ENCODE measurements around the gene EEF1AKMT3. TPM values are rescaled to one million over a fixed set of nuclear protein-coding genes. Genes with fewer than 3 reads are reported as not detected.

The EEF1AKMT3 gene
- total RNA-seq, 1 donor from 2014 or later = 7.1 TPM

GRCh38 chr12:57803319-57803893 is 31.0 kb downstream of the EEF1AKMT3 start:
- H3K27me3 ChIP-seq (ENCODE audit: control insufficient read depth, insufficient read depth, low read length) = no peaks in the 10 kb centered on the region
- no peaks in the 10 kb centered on the region for H3K36me3 ChIP-seq (ENCODE audit: control insufficient read depth, insufficient read depth, low read length)
- TF ChIP-seq CTCF (IDR thresholded peaks at IDR 0.05; ENCODE audit: insufficient read depth, low read length, severe bottlenecking) = peak; percentile 86
- FAIRE-seq = no peak
- DNase-seq (ENCODE audit: low read depth) = peak; percentile 35
- no peak overlapping the region for H3K4me3 ChIP-seq (ENCODE audit: low read depth, low read length)

- peak; percentile 23 for FAIRE-seq
- Histone ChIP-seq H3K4me3 (ENCODE audit: low read depth, low read length) (no peak overlapping the region), H3K36me3 (ENCODE audit: control insufficient read depth, insufficient read depth, low read length) (no peaks in the 10 kb centered on the region), H3K27me3 (ENCODE audit: control insufficient read depth, insufficient read depth, low read length) (no peaks in the 10 kb centered on the region)
- DNase-seq (ENCODE audit: low read depth) = no peak
- TF ChIP-seq CTCF (IDR thresholded peaks at IDR 0.05; ENCODE audit: insufficient read depth, low read length, severe bottlenecking) = no peak
Observed at GRCh38 chr12:57806677-57807076, 34.3 kb downstream of the EEF1AKMT3 start.

- no peak for FAIRE-seq
- no peak for DNase-seq (ENCODE audit: low read depth)
- Histone ChIP-seq H3K36me3 (ENCODE audit: control insufficient read depth, insufficient read depth, low read length) (no peaks in the 10 kb centered on the region), H3K27me3 (ENCODE audit: control insufficient read depth, insufficient read depth, low read length) (no peaks in the 10 kb centered on the region), H3K4me3 (ENCODE audit: low read depth, low read length) (no peak overlapping the region)
- no peak for TF ChIP-seq CTCF (IDR thresholded peaks at IDR 0.05; ENCODE audit: insufficient read depth, low read length, severe bottlenecking)
Observed at GRCh38 chr12:57807285-57807684, 34.9 kb downstream of the EEF1AKMT3 start.

- no peak for FAIRE-seq
- Histone ChIP-seq H3K4me3 (ENCODE audit: low read depth, low read length) (no peak overlapping the region), H3K36me3 (ENCODE audit: control insufficient read depth, insufficient read depth, low read length) (no peaks in the 10 kb centered on the region), H3K27me3 (ENCODE audit: control insufficient read depth, insufficient read depth, low read length) (no peaks in the 10 kb centered on the region)
- no peak for DNase-seq (ENCODE audit: low read depth)
- no peak for TF ChIP-seq CTCF (IDR thresholded peaks at IDR 0.05; ENCODE audit: insufficient read depth, low read length, severe bottlenecking)
Observed at GRCh38 chr12:57808351-57808750, 35.9 kb downstream of the EEF1AKMT3 start.

- Histone ChIP-seq H3K27me3 (ENCODE audit: control insufficient read depth, insufficient read depth, low read length) (no peaks in the 10 kb centered on the region), H3K36me3 (ENCODE audit: control insufficient read depth, insufficient read depth, low read length) (no peaks in the 10 kb centered on the region), H3K4me3 (ENCODE audit: low read depth, low read length) (no peak overlapping the region)
- DNase-seq (ENCODE audit: low read depth) = no peak
- TF ChIP-seq CTCF (IDR thresholded peaks at IDR 0.05; ENCODE audit: insufficient read depth, low read length, severe bottlenecking) = no peak
- FAIRE-seq = no peak
Observed at GRCh38 chr12:57809425-57809824, 37.0 kb downstream of the EEF1AKMT3 start.

GRCh38 chr12:57810450-57810849 is 38.0 kb downstream of the EEF1AKMT3 start:
- Histone ChIP-seq H3K27me3 (ENCODE audit: control insufficient read depth, insufficient read depth, low read length) (no peaks in the 10 kb centered on the region), H3K36me3 (ENCODE audit: control insufficient read depth, insufficient read depth, low read length) (no peaks in the 10 kb centered on the region), H3K4me3 (ENCODE audit: low read depth, low read length) (no peak overlapping the region)
- FAIRE-seq (peak; percentile 50), DNase-seq (ENCODE audit: low read depth) (peak; percentile 87)
- TF ChIP-seq CTCF (IDR thresholded peaks at IDR 0.05; ENCODE audit: insufficient read depth, low read length, severe bottlenecking) = no peak

All from bronchial epithelial cell (primary cell).